ENCODE data around the gene PCDH19. TPM values are rescaled to one million over a fixed set of nuclear protein-coding genes. Genes with fewer than 3 reads are reported as not detected.

PCDH19 gene
- total RNA-seq, 1 experiment from 2014 or later = 0.08 TPM

- DNase-seq (ENCODE audit: low read depth, low spot score) = no peak
- POLR2A ChIA-PET = no interaction called here
- Histone ChIP-seq H3K4me3 (ENCODE audit: low read depth in 2 of 2, low read length in 2 of 2) (no peak overlapping the region), H3K36me3 (ENCODE audit: control insufficient read depth, insufficient read depth, low read length) (no peaks in the 10 kb centered on the region), H3K27me3 (ENCODE audit: control insufficient read depth, insufficient read depth, low read length) (no peaks in the 10 kb centered on the region), H3K4me1 (ENCODE audit: control insufficient read depth, insufficient read depth, low read length) (no peaks in the 10 kb centered on the region), H3K27ac (ENCODE audit: low read length) (no peak overlapping the region), H3K9me3 (ENCODE audit: control insufficient read depth, insufficient read depth, low read depth, low read length) (no peaks in the 10 kb centered on the region)
- BruUV-seq (replicated peaks) = no TSS peak
- TF ChIP-seq TCF7L2 (IDR thresholded peaks at IDR 0.05; ENCODE audit: low read depth, low read length) (no peak), REST (IDR thresholded peaks at IDR 0.05; ENCODE audit: insufficient read depth in 1 of 2, low read depth in 2 of 2, low read length in 1 of 2) (no peak), SIN3A (IDR thresholded peaks at IDR 0.05; ENCODE audit: borderline replicate concordance, insufficient read depth, low read depth, low read length) (no peak), POLR2AphosphoS5 (IDR thresholded peaks at IDR 0.05; ENCODE audit: low read depth, low read length) (no peak)
- TF ChIP-seq, protein P1, sequence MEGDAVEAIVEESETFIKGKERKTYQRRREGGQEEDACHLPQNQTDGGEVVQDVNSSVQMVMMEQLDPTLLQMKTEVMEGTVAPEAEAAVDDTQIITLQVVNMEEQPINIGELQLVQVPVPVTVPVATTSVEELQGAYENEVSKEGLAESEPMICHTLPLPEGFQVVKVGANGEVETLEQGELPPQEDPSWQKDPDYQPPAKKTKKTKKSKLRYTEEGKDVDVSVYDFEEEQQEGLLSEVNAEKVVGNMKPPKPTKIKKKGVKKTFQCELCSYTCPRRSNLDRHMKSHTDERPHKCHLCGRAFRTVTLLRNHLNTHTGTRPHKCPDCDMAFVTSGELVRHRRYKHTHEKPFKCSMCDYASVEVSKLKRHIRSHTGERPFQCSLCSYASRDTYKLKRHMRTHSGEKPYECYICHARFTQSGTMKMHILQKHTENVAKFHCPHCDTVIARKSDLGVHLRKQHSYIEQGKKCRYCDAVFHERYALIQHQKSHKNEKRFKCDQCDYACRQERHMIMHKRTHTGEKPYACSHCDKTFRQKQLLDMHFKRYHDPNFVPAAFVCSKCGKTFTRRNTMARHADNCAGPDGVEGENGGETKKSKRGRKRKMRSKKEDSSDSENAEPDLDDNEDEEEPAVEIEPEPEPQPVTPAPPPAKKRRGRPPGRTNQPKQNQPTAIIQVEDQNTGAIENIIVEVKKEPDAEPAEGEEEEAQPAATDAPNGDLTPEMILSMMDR (IDR thresholded peaks at IDR 0.05) = no peak
- ATAC-seq = no peak
- intact Hi-C loops (cut with micrococcal nuclease; ENCODE audit: unreplicated experiment) = no loop called here
- CTCF ChIA-PET = no interaction called here
- in situ Hi-C loops (cut with HindIII; ENCODE audit: low pct_unique_long_range_greater_than_20kb, low sequenced_read_pairs) = no loop called here
Observed at GRCh38 chrX:100356351-100356896, 53.6 kb downstream of the PCDH19 start.

DNA sequence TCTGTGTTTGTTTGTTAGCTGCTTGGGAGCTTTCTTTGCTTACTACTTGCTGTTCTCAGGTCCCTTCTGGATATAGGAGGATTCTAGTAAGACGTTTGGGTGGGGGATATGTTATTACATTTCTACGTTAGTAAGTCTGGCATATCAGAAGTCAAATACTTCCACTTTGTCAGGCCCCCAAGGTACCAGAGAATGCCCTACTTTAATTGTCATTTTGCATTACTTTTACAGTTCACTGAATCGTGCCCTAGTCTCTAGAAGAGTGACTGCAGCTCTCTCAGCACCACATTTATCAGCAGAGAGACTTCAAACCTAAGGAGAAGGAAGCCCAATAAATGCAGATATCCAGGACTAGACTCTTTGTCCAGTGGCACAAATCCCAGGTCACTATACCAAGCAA lies 54.4 kb downstream of the PCDH19 start:
- TF ChIP-seq REST (IDR thresholded peaks at IDR 0.05; ENCODE audit: insufficient read depth in 1 of 2, low read depth in 2 of 2, low read length in 1 of 2) (no peak), POLR2AphosphoS5 (IDR thresholded peaks at IDR 0.05; ENCODE audit: low read depth, low read length) (no peak), TCF7L2 (IDR thresholded peaks at IDR 0.05; ENCODE audit: low read depth, low read length) (no peak), SIN3A (IDR thresholded peaks at IDR 0.05; ENCODE audit: borderline replicate concordance, insufficient read depth, low read depth, low read length) (no peak)
- TF ChIP-seq, protein P1 (IDR thresholded peaks at IDR 0.05) = no peak
- no peak overlapping the region for H3K27ac ChIP-seq (ENCODE audit: low read length)
- CTCF ChIA-PET = no interaction called here
- POLR2A ChIA-PET = no interaction called here
- intact Hi-C loops (cut with micrococcal nuclease; ENCODE audit: unreplicated experiment) (no loop called here), in situ Hi-C loops (cut with HindIII; ENCODE audit: low pct_unique_long_range_greater_than_20kb, low sequenced_read_pairs) (no loop called here)
- DNase-seq (ENCODE audit: low read depth, low spot score) (no peak), ATAC-seq (no peak)
- no peaks in the 10 kb centered on the region for H3K36me3 ChIP-seq (ENCODE audit: control insufficient read depth, insufficient read depth, low read length)
- no TSS peak for BruUV-seq (replicated peaks)
- no peak overlapping the region for H3K4me3 ChIP-seq (ENCODE audit: low read depth in 2 of 2, low read length in 2 of 2)
- no peaks in the 10 kb centered on the region for H3K4me1 ChIP-seq (ENCODE audit: control insufficient read depth, insufficient read depth, low read length)
- H3K9me3 ChIP-seq (ENCODE audit: control insufficient read depth, insufficient read depth, low read depth, low read length) = no peaks in the 10 kb centered on the region
- no peaks in the 10 kb centered on the region for H3K27me3 ChIP-seq (ENCODE audit: control insufficient read depth, insufficient read depth, low read length)

Measured in Panc1 (cell line).